ENCODE data around the gene ZACN.
A peak's percentile ranks its signal among the peaks of the same experiment; 100 is the strongest.
"Not testable (repeated sequence)": the region's sequence is repeated elsewhere in the genome, so short reads cannot be mapped to it uniquely, and the experiment has no call there.

ZACN gene

GRCh38 chr17:76053246-76054111 is 25.5 kb upstream of the ZACN start:
- peak overlapping the region; percentile 88 for H3K27ac ChIP-seq

DNA sequence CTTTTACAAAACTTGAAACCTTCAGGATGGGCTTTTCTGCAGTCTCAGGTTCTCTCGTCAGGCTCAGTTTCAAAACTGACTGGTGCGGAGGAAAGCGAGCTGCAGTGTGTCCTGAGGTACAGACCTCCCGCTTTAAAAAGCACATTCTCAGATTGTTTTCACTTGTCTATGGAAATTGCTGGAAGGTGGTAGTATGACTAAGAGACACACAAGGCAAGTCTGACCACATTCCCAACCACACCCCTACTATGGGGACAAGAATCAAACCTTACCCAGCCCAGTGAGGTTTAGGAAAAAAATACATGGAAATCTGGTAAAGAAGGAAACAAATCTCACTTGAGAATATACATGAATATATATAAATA is 24.9 kb upstream of the ZACN start:
- H3K27ac ChIP-seq: peak overlapping the region; percentile 88
- DNase-seq (ENCODE audit: low read depth, low spot score): peak; percentile 60

More at GRCh38 chr17:76053246-76054111, 25.5 kb upstream of the ZACN start:
- peak; percentile 62 for DNase-seq (ENCODE audit: low read depth, low spot score)

- H3K27ac ChIP-seq: no peak overlapping the region
- DNase-seq (ENCODE audit: low read depth, low spot score): no peak
Observed at GRCh38 chr17:76056882-76057281, 22.1 kb upstream of the ZACN start.

DNA sequence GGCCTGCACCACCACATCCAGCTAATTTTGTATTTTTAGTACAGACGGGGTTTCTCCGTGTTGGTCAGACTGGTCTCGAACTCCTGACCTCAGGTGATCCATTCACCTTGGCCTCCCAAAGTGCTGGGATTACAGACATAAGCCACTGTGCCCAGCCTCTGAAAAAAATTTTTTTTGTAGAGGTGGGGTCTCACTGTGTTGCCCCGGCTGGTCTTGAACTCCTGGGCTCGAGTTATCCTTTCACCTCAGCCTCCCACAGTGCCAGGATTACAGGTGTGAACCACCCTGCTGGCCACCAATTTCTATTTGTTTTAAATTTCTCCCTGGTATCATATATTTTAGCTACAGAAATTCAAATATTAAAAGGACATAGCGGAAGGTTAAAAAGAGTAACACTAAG is 20.7 kb upstream of the ZACN start:
- not testable (repeated sequence) for DNase-seq (ENCODE audit: low read depth, low spot score); H3K27ac ChIP-seq

GRCh38 chr17:76063875-76064546 is 15.0 kb upstream of the ZACN start:
- H3K27ac ChIP-seq: no peak overlapping the region
- no peak for DNase-seq (ENCODE audit: low read depth, low spot score)

DNA sequence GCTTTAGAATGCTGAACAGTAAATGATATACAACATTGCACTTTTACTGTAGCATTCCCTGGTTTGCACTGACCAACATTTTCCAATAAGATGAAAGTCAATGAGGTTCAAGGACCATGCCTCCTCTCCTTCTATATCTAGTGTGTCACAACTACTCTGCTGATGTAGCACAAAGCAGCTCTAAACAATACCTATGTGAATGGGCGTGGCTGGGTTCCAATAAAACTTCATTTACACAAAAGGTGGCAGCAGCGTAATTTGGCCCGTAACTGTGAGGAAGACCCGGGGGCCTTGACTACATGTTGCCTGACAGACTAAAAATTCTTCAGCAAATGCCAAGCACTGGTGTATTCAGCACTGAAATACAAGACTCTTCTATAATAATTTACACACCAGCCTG is 13.2 kb upstream of the ZACN start:
- DNase-seq (ENCODE audit: low read depth, low spot score): no peak
- H3K27ac ChIP-seq: no peak overlapping the region

DNA sequence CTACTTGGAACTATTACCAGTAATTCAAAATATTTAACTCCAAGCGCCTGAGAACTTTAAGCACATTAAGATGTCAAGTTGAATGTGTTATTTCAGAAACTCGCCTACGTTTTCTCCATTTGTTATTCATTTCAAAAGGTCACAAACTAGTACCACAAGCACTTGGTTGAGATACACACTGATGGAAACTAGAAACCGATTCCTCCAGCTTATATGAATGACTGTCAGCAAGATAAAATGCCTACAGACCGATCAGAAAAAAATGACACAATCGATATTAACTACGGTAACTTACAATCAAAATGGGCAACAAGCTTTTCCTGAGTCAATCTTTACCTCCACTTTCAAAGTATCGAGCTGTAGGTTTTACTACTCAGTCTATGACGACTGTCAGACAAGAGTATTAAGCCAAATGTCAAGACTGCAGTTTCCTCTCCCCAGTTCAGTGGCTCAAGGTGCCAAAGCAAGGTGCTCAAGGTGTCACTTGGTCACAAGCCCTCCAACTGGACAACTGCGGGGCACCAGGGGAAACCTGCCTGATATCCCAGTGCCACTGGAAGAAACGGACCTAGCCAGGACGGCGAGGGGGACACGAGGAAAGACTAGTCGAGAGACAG is 7.3 kb upstream of the ZACN start:
- DNase-seq (ENCODE audit: low read depth, low spot score): no peak
- H3K27ac ChIP-seq: peak overlapping the region; percentile 66

DNA sequence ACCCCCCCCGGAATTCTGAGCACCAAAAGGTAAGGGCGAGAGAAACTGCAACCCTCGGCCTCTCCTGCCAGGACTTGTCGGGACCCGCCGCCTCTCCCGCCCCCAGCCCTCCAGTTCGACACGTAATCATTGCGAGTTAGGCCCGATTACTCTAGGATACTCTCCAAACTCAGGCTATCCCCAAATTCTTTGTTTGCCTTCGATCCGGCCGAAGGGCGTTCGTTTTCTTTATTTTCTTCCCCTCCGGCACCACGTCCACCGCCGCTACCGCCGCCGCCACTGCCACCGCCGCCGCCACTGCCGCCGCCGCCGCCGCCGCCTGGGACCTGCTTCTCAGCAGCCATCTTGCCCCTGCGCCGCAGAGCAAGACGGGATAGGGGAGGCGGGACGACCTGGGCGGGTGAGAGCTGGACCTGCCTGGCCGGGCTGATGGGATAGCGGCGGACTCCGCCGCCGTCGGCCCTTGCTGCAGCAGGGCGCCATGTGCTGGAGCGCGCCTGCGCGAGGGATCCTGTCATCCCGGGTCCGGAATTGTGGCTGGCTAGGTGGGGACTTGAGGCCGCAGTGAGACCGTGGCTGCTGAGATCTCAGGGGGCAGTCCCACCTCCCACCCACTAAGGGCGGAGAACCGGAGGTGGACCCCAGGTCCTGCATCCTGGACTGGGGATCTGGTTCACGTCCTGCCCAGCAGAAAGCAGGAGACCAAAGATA is 6.7 kb upstream of the ZACN start, which contains the start of gene SRP68:
Gene SRP68 (minus strand): TSS at position 370 of the 711 bp plus-strand sequence. CDS start 26 bp downstream, at position 344.
- peak within 1 kb of the TSS; percentile 66 for H3K27ac ChIP-seq
- DNase-seq (ENCODE audit: low read depth, low spot score): peak; percentile 73

DNA sequence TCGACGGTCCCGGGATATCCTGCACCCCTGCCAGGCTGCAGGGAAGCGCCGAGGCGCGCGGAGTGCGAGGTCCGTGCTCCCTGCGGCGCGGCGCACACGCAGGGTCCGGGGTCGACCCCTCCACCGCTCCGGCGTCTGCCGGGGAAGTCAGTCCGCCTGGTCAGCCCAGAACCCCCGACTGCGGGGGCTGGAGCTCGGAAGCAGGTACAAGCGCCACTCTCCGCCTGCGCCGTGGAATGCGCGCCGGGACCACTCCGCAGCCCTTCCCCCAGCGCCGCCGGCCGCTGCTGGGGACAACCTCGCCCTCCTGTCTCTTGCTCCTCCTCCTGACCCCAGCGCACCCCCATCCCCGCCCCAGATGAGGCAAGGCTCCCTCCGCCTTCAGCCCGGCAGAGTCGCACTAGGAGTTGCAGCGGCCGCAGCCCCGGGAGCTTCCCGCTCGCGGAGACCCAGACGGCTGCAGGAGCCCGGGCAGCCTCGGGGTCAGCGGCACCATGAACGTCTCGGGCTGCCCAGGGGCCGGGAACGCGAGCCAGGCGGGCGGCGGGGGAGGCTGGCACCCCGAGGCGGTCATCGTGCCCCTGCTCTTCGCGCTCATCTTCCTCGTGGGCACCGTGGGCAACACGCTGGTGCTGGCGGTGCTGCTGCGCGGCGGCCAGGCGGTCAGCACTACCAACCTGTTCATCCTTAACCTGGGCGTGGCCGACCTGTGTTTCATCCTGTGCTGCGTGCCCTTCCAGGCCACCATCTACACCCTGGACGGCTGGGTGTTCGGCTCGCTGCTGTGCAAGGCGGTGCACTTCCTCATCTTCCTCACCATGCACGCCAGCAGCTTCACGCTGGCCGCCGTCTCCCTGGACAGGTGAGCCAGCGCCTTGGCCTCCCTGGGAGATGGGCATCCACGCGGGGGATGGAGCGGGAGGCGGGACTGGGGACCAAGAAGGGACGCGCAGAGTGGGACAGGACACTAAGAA is 4.3 kb upstream of the ZACN start, which contains the start of gene GALR2:
Gene GALR2 (plus strand): TSS at position 392 of the 974 bp plus-strand sequence. CDS start 103 bp downstream, at position 495.
- no peak within 1 kb of the TSS for H3K27ac ChIP-seq
- no peak for DNase-seq (ENCODE audit: low read depth, low spot score)

DNA sequence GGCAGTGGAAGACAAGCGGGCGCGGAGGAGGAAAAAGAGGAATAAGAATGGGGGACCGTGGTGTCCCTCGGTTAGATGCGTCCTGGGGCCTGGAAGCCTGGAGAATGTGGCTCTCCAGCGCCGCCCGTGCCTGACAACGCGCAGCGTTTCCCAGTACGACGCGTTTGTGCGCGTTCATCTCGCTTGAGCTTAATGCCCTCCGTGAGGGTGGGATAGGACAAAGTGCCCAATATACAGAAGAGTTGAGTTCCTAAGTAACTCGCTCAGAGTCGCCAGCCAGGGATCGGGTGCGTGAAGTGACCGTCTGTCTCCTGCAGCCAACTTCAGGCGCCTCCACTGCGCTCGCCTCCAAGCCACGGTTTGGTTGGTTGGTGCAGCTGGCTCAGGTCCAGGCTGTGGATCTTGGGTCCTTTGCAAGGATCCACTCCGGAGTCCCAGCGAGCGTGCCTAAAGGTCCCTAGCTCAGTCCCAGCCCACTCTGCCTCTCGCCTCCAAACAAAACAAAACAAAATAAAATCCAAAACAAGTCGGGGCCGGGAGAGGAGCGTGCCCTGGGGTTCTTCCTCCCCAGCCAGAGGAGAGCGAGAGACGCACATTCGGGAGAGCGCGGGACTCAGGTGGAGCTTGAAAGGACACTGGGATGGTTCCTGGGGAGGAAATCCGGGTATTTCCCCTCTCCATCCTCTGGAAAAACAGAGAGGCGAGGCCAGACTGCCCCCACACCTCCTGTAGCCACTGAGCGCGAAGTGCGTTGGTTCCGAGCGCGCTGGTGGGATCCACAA is 3.4 kb upstream of the ZACN start:
- no peak overlapping the region for H3K27ac ChIP-seq
- no peak for DNase-seq (ENCODE audit: low read depth, low spot score)

- no peak overlapping the region for H3K27ac ChIP-seq
- DNase-seq (ENCODE audit: low read depth, low spot score): no peak
Observed at GRCh38 chr17:76076146-76076764, 2.7 kb upstream of the ZACN start.

DNA sequence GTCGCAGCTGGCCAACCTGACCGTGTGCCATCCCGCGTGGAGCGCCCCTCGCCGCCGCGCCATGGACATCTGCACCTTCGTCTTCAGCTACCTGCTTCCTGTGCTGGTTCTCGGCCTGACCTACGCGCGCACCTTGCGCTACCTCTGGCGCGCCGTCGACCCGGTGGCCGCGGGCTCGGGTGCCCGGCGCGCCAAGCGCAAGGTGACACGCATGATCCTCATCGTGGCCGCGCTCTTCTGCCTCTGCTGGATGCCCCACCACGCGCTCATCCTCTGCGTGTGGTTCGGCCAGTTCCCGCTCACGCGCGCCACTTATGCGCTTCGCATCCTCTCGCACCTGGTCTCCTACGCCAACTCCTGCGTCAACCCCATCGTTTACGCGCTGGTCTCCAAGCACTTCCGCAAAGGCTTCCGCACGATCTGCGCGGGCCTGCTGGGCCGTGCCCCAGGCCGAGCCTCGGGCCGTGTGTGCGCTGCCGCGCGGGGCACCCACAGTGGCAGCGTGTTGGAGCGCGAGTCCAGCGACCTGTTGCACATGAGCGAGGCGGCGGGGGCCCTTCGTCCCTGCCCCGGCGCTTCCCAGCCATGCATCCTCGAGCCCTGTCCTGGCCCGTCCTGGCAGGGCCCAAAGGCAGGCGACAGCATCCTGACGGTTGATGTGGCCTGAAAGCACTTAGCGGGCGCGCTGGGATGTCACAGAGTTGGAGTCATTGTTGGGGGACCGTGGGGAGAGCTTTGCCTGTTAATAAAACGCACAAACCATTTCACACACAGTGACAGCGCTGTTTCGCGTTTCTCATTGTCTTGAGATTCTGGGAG is 2.0 kb upstream of the ZACN start:
- DNase-seq (ENCODE audit: low read depth, low spot score): no peak
- H3K27ac ChIP-seq: no peak overlapping the region

GRCh38 chr17:76077584-76078110 is 1.3 kb upstream of the ZACN start:
- no peak for DNase-seq (ENCODE audit: low read depth, low spot score)
- no peak overlapping the region for H3K27ac ChIP-seq

DNA sequence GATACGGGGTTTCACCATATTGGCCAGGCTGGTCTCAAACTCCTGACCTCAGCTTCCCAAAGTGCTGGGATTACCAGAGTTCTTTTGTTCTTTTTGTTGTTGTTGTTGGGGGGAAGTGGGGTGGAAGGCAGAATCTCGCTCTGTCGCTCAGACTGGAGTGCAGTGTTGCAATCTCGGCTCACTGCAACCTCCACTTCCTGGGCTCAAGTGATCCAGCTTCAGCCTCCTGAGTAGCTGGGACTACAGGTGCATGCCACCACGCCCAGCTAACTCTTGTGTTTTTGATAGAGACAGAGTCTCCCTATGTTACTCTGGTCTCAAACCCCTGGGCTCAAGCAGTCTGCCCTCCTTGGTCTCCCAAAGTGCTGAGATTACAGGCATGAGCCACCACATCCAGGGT is 612 bp upstream of the ZACN start:
- not testable (repeated sequence) for DNase-seq (ENCODE audit: low read depth, low spot score); H3K27ac ChIP-seq

DNA sequence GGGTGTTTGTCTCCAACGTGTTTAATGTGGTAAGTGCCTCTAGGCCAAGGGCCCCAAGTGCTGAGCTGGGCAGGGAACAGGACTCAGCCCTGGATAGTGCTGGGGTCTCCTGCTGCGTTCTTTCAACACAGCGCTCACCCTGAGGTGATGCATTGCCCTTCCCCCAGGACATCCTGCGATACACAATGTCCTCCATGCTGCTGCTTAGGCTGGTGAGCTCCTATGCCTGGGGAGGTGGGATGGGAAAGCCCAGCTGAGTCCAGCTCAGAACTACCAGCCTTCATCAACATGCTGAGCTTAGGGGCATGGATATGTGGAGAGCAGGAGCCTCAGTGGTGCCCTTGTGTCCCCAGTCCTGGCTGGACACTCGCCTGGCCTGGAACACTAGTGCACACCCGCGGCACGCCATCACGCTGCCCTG is 563 bp downstream of the ZACN start:
- no peak overlapping the region for H3K27ac ChIP-seq
- DNase-seq (ENCODE audit: low read depth, low spot score): no peak

- DNase-seq (ENCODE audit: low read depth, low spot score): no peak
- no peak overlapping the region for H3K27ac ChIP-seq
Observed at GRCh38 chr17:76079956-76080767, 1.2 kb downstream of the ZACN start.

All from epithelial cell of prostate (primary cell).